ENCODE data around the gene AGO4.

DNA sequence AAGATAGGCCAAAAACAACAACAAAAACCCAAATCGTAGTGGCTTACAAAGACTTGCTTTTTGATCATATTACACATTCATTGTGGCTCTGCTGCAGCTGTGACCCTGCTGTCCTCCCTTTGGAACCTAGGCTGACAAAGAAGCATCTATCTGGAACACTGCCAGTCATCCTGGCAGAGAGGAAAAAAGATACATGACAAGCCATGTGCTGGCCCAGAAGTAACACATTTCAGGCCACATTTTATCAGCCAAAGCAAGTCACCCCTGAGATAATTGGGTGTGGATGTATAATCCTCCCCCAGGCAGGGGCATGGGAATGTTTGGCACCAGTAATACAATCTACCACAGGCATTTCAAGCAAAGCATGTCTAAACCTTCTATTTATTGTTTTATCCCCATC, 38.0 kb downstream of the AGO4 start:
- TF ChIP-seq EZH2 (IDR thresholded peaks at IDR 0.05) (no peak), POLR2AphosphoS5 (IDR thresholded peaks at IDR 0.05; ENCODE audit: borderline replicate concordance, low read depth, low read length) (no peak), FOXP2 (optimal IDR thresholded peaks at IDR 0.05; ENCODE audit: control extremely low read depth, extremely low read length, insufficient read depth) (no peak)
